H9 (cell line): ENCODE results near the gene PFDN1. TPM values are rescaled to one million over a fixed set of nuclear protein-coding genes. Genes with fewer than 3 reads are reported as not detected.

ENCODE experiments used
- DNase-seq: peaks from one replicate; pipeline ENCODE4 v3.0.0-alpha.2; 2017
- H2AFZ ChIP-seq: one replicate; pipeline ENCODE4 v1.6.1; 2013; ENCODE audit warnings: mild to moderate bottlenecking, low read length, control low read depth, moderate library complexity
- H2AK5ac ChIP-seq: 2 replicates; pipeline ENCODE4 v1.6.1; 2013; ENCODE audit warnings: low read length, control low read depth, mixed read lengths; ENCODE audit not compliant: insufficient read length
- H2BK120ac ChIP-seq: one replicate; pipeline ENCODE4 v1.6.1; 2013; ENCODE audit warnings: low read depth, mild to moderate bottlenecking, low read length, control low read depth, inconsistent platforms; ENCODE audit not compliant: poor library complexity, severe bottlenecking
- H2BK12ac ChIP-seq: 2 replicates; pipeline ENCODE4 v1.6.1; 2013; ENCODE audit warnings: low read length, control low read depth, mixed read lengths, low read depth; ENCODE audit not compliant: insufficient read length
- H2BK15ac ChIP-seq: 2 replicates; pipeline ENCODE4 v1.6.1; 2013; ENCODE audit warnings: low read depth, low read length, control low read depth
- H2BK20ac ChIP-seq: one replicate; pipeline ENCODE4 v1.6.1; 2013; ENCODE audit warnings: low read depth, mild to moderate bottlenecking, low read length, control low read depth, inconsistent platforms; ENCODE audit not compliant: poor library complexity, severe bottlenecking
- H2BK5ac ChIP-seq: 2 replicates; pipeline ENCODE4 v1.6.1; 2013; ENCODE audit warnings: low read length, control low read depth, mixed read lengths; ENCODE audit not compliant: insufficient read length
- H3K14ac ChIP-seq: 2 replicates; pipeline ENCODE4 v1.6.1; 2013; ENCODE audit warnings: low read length, control low read depth; ENCODE audit not compliant: insufficient read depth
- H3K18ac ChIP-seq: 2 replicates; pipeline ENCODE4 v1.6.1; 2013; ENCODE audit warnings: low read depth, mild to moderate bottlenecking, mixed read lengths, low read length, control low read depth; ENCODE audit not compliant: insufficient read length
- H3K23ac ChIP-seq: 2 replicates; pipeline ENCODE4 v1.6.1; 2013; ENCODE audit warnings: low read length, control low read depth, mixed read lengths, low read depth; ENCODE audit not compliant: insufficient read length
- H3K23me2 ChIP-seq: 2 replicates; pipeline ENCODE4 v1.6.1; 2013; ENCODE audit warnings: low read depth, mild to moderate bottlenecking, mixed read lengths, low read length, control low read depth; ENCODE audit not compliant: insufficient read length, poor library complexity, severe bottlenecking
- H3K27ac ChIP-seq: 2 replicates; pipeline ENCODE4 v1.5.1; 2013; ENCODE audit warnings: low read length, control low read depth, mixed read lengths, low read depth; ENCODE audit not compliant: insufficient read length
- H3K27me3 ChIP-seq: 2 replicates; pipeline ENCODE4 v1.6.1; 2013; ENCODE audit warnings: low read length, control low read depth, inconsistent platforms; ENCODE audit not compliant: insufficient read depth
- H3K4ac ChIP-seq: 2 replicates; pipeline ENCODE4 v1.6.1; 2013; ENCODE audit warnings: low read depth, mild to moderate bottlenecking, control low read depth, inconsistent platforms, low read length, moderate library complexity
- H3K4me1 ChIP-seq: 2 replicates; pipeline ENCODE4 v1.6.1; 2013; ENCODE audit warnings: low read length, control low read depth, inconsistent platforms; ENCODE audit not compliant: insufficient read depth
- H3K4me2 ChIP-seq: 2 replicates; pipeline ENCODE4 v1.6.1; 2013; ENCODE audit warnings: low read length, control low read depth, mixed read lengths; ENCODE audit not compliant: insufficient read length, insufficient read depth
- H3K56ac ChIP-seq: 2 replicates; pipeline ENCODE4 v1.6.1; 2013; ENCODE audit warnings: low read depth, mild to moderate bottlenecking, mixed read lengths, low read length, control low read depth; ENCODE audit not compliant: insufficient read length
- H3K79me1 ChIP-seq: 2 replicates; pipeline ENCODE4 v1.6.1; 2013; ENCODE audit warnings: low read depth, mild to moderate bottlenecking, moderate library complexity, low read length, control low read depth, inconsistent platforms; ENCODE audit not compliant: insufficient read depth, poor library complexity, severe bottlenecking
- H3K79me2 ChIP-seq: 2 replicates; pipeline ENCODE4 v1.6.1; 2013; ENCODE audit warnings: low read length, control low read depth, inconsistent platforms; ENCODE audit not compliant: insufficient read depth
- H3K9ac ChIP-seq: 2 replicates; pipeline ENCODE4 v1.6.1; 2013; ENCODE audit warnings: low read length, control low read depth, mixed read lengths; ENCODE audit not compliant: insufficient read length; ENCODE audit errors: extremely low read depth
- H3K9me3 ChIP-seq: one replicate; pipeline ENCODE4 v1.6.1; 2013; ENCODE audit warnings: low read depth, low read length, inconsistent platforms; ENCODE audit not compliant: control insufficient read depth
- H3T11ph ChIP-seq: one replicate; pipeline ENCODE4 v1.6.1; 2013; ENCODE audit warnings: mild to moderate bottlenecking, low read length, control low read depth, inconsistent platforms
- H4K20me1 ChIP-seq: one replicate; pipeline ENCODE4 v1.6.1; 2013; ENCODE audit not compliant: control insufficient read depth, insufficient read length, insufficient read depth
- H4K5ac ChIP-seq: 2 replicates; pipeline ENCODE4 v1.6.1; 2013; ENCODE audit warnings: low read depth, mild to moderate bottlenecking, mixed read lengths, low read length, control low read depth; ENCODE audit not compliant: insufficient read length
- H4K8ac ChIP-seq: replicated peaks from 2 replicates; pipeline ENCODE4 v1.6.1; 2013; ENCODE audit warnings: low read length, control low read depth, mixed read lengths, low read depth; ENCODE audit not compliant: insufficient read length
- H4K91ac ChIP-seq: 2 replicates; pipeline ENCODE4 v1.6.1; 2013; ENCODE audit warnings: low read depth, mild to moderate bottlenecking, moderate library complexity, mixed read lengths, low read length, control low read depth; ENCODE audit not compliant: insufficient read length
- H3K27ac Mint-ChIP-seq, 3 experiments: 2 replicates in 2 of 3; 3 replicates in 1 of 3; pipeline ENCODE4 v1.8.0; 2020 to 2021; ENCODE audit warnings: mixed read lengths in 3 of 3, mild to moderate bottlenecking in 1 of 3, moderate library complexity in 1 of 3
- H3K27me3 Mint-ChIP-seq: 2 replicates; pipeline ENCODE4 v1.8.0; 2021; ENCODE audit warnings: low read depth, mild to moderate bottlenecking, moderate library complexity, mixed read lengths
- H3K36me3 Mint-ChIP-seq, 3 experiments: 2 replicates in 2 of 3; 3 replicates in 1 of 3; pipeline ENCODE4 v1.8.0; 2020 to 2021; ENCODE audit warnings: low read depth in 3 of 3, mixed read lengths in 3 of 3; ENCODE audit not compliant: insufficient read depth in 1 of 3
- H3K4me1 Mint-ChIP-seq, 2 experiments: 2 replicates each; pipeline ENCODE4 v1.8.0; 2020; ENCODE audit warnings: mixed read lengths in 2 of 2
- H3K4me3 Mint-ChIP-seq, 2 experiments: 2 replicates in 1 of 2; 3 replicates in 1 of 2; pipeline ENCODE4 v1.8.0; 2020 to 2021; ENCODE audit warnings: mild to moderate bottlenecking in 2 of 2, mixed read lengths in 2 of 2, moderate library complexity in 1 of 2
- H3K9me3 Mint-ChIP-seq, 2 experiments: 2 replicates in 1 of 2; 3 replicates in 1 of 2; pipeline ENCODE4 v1.8.0; 2020; ENCODE audit warnings: mild to moderate bottlenecking in 2 of 2, mixed read lengths in 2 of 2, moderate library complexity in 1 of 2
- CTCF ChIP-seq: fragments of 200-600 bp; sonication (generic); conservative IDR thresholded peaks from 3 replicates; pipeline ENCODE4 v1.8.0; 2021; ENCODE audit warnings: antibody characterized with exemption, mild to moderate bottlenecking
- WGBS: extraction: QIAGEN DNeasy Blood & Tissue Kit; methylation state at CpG from one replicate; pipeline ENCODE4 v1.1.7; 2013; ENCODE audit warnings: missing lambda C conversion rate, low lambda C conversion rate, mixed read lengths; ENCODE audit not compliant: insufficient read length; ENCODE audit errors: extremely low coverage; 5-methylcytosine and 5-hydroxymethylcytosine counted together
- total RNA-seq: library from RNA; stranded (reverse); gene quantifications from 2 replicates; pipeline ENCODE4 v1.2.1, GENCODE V29; 2021

PFDN1 gene
- total RNA-seq, 1 experiment from 2014 or later, result 58.3 TPM

GRCh38 chr5:140319833-140320232 is 16.9 kb upstream of the PFDN1 start:
- DNase-seq, result no peak
- H2AFZ ChIP-seq, result no peak overlapping the region
- H3K23ac ChIP-seq, result no peak overlapping the region
- no peak for TF ChIP-seq CTCF
- H3K18ac ChIP-seq, result no peak overlapping the region
- Mint-ChIP-seq H3K36me3 (no peaks in the 10 kb centered on the region), H3K27me3 (no peaks in the 10 kb centered on the region; the same call in none of the 2 replicates), H3K4me1 (no peaks in the 10 kb centered on the region), H3K4me3 (no peak overlapping the region), H3K27ac (no peak overlapping the region; a peak in 1 of 7 replicates), H3K9me3 (no peaks in the 10 kb centered on the region; a peak in 1 of 5 replicates)
- H3K23me2 ChIP-seq, result no peaks in the 10 kb centered on the region
- H3K27ac ChIP-seq, result no peak overlapping the region
- H3K79me1 ChIP-seq, result no peaks in the 10 kb centered on the region
- no peaks in the 10 kb centered on the region for H3K4me1 ChIP-seq
- H4K91ac ChIP-seq, result no peak overlapping the region
- H3K9ac ChIP-seq, result no peak overlapping the region
- H3K27me3 ChIP-seq, result no peaks in the 10 kb centered on the region
- H3T11ph ChIP-seq, result no peak overlapping the region
- no peak overlapping the region for H4K5ac ChIP-seq
- no peak overlapping the region for H2BK120ac ChIP-seq
- H2BK15ac ChIP-seq, result no peak overlapping the region
- H3K56ac ChIP-seq, result no peak overlapping the region
- H2BK5ac ChIP-seq, result no peak overlapping the region
- no peak overlapping the region for H4K8ac ChIP-seq
- no peak overlapping the region for H3K14ac ChIP-seq
- no peak overlapping the region for H3K4ac ChIP-seq
- no peaks in the 10 kb centered on the region for H3K9me3 ChIP-seq
- H2BK20ac ChIP-seq, result no peak overlapping the region
- no peaks in the 10 kb centered on the region for H3K79me2 ChIP-seq
- H2BK12ac ChIP-seq, result no peak overlapping the region
- H3K4me2 ChIP-seq, result no peak overlapping the region
- no peak overlapping the region for H2AK5ac ChIP-seq
- no CpG with 5 or more reads among the region's 1 CpG for WGBS
- no peaks in the 10 kb centered on the region for H4K20me1 ChIP-seq
